HEK293 (cell line): ENCODE results near the gene ABCG8.

Source experiments
- CTCF ChIA-PET: fragments of 350-600 bp; formaldehyde crosslinking; extraction: SDS; loops from one replicate; lab custom pipeline; 2021; ENCODE audit warnings: antibody characterized with exemption; lab: Yijun Ruan, JAX
- POLR2A ChIA-PET: fragments of 300-600 bp; formaldehyde crosslinking; extraction: SDS; loops from one replicate; lab custom pipeline; 2020; ENCODE audit warnings: antibody characterized with exemption, inconsistent platforms; lab: Yijun Ruan, JAX
- H3K27ac ChIP-seq: fragments of 200-500 bp; sonication (Bioruptor generic); 2 replicates; pipeline ENCODE4 v1.5.1; 2014; ENCODE audit warnings: low read depth, low read length, control low read depth, inconsistent platforms; ENCODE audit errors: extremely low read depth
- H3K36me3 ChIP-seq, 2 experiments: fragments of 200-500 bp in 1 of 2; sonication (Bioruptor generic) in 1 of 2; 1 replicate in 1 of 2; 2 replicates in 1 of 2; pipeline ENCODE4 v1.5.1; 2014 to 2017; ENCODE audit warnings: inconsistent platforms in 2 of 2, low read length in 2 of 2; ENCODE audit not compliant: control insufficient read depth in 2 of 2, insufficient read depth in 1 of 2
- H3K4me1 ChIP-seq: fragments of 200-500 bp; sonication (Bioruptor generic); 2 replicates; pipeline ENCODE4 v1.5.1; 2014; ENCODE audit warnings: mild to moderate bottlenecking, low read length, inconsistent platforms; ENCODE audit not compliant: control insufficient read depth, insufficient read depth
- H3K4me3 ChIP-seq: 2 replicates; pipeline ENCODE4 v1.5.1; 2011; ENCODE audit warnings: low read depth, mild to moderate bottlenecking, control low read depth, low read length, moderate library complexity
- H3K9me3 ChIP-seq: fragments of 200-500 bp; sonication (Bioruptor generic); 2 replicates; pipeline ENCODE4 v1.5.1; 2014; ENCODE audit warnings: low read depth, low read length, inconsistent platforms; ENCODE audit not compliant: control insufficient read depth, insufficient read depth
- FEZF1 ChIP-seq: fragments of 450-650 bp; formaldehyde crosslinking; IDR thresholded peaks from 2 replicates; pipeline ENCODE4 v1.5.1; 2016; ENCODE audit warnings: missing biosample characterization, missing genetic modification characterization
- SCRT2 ChIP-seq: fragments of 450-650 bp; formaldehyde crosslinking; IDR thresholded peaks from 2 replicates; pipeline ENCODE4 v1.5.1; 2016; ENCODE audit warnings: missing biosample characterization, missing genetic modification characterization
- ZNF138 ChIP-seq: fragments of 450-650 bp; formaldehyde crosslinking; IDR thresholded peaks from 2 replicates; pipeline ENCODE4 v1.5.1; 2016; ENCODE audit warnings: missing biosample characterization, missing genetic modification characterization, borderline replicate concordance
- ZNF146 ChIP-seq: fragments of 450-650 bp; formaldehyde crosslinking; IDR thresholded peaks from 2 replicates; pipeline ENCODE4 v1.5.1; 2016; ENCODE audit warnings: missing biosample characterization, missing genetic modification characterization
- ZNF335 ChIP-seq: fragments of 450-650 bp; formaldehyde crosslinking; conservative IDR thresholded peaks from 2 replicates; pipeline ENCODE4 v1.5.1; 2016; ENCODE audit warnings: missing biosample characterization, missing genetic modification characterization
- ZNF37A ChIP-seq: fragments of 450-650 bp; IDR thresholded peaks from 2 replicates; pipeline ENCODE4 v1.5.1; 2018; ENCODE audit warnings: missing biosample characterization, missing genetic modification characterization
- ZNF394 ChIP-seq: fragments of 450-650 bp; formaldehyde crosslinking; IDR thresholded peaks from 2 replicates; pipeline ENCODE4 v1.5.1; 2016; ENCODE audit warnings: missing biosample characterization, missing genetic modification characterization, mild to moderate bottlenecking, moderate library complexity, borderline replicate concordance
- ZNF501 ChIP-seq: fragments of 450-650 bp; formaldehyde crosslinking; IDR thresholded peaks from 2 replicates; pipeline ENCODE4 v1.5.1; 2016; ENCODE audit warnings: missing biosample characterization, missing genetic modification characterization
- ZNF529 ChIP-seq: fragments of 450-650 bp; formaldehyde crosslinking; IDR thresholded peaks from 2 replicates; pipeline ENCODE4 v1.5.1; 2017; ENCODE audit warnings: missing genetic modification characterization, missing biosample characterization; ENCODE audit not compliant: insufficient replicate concordance
- ZNF571 ChIP-seq: fragments of 450-650 bp; formaldehyde crosslinking; IDR thresholded peaks from 2 replicates; pipeline ENCODE4 v1.5.0; 2017; ENCODE audit warnings: missing biosample characterization, missing genetic modification characterization
- ZNF785 ChIP-seq: fragments of 450-650 bp; formaldehyde crosslinking; IDR thresholded peaks from 2 replicates; pipeline ENCODE4 v1.5.1; 2016; ENCODE audit warnings: missing biosample characterization, missing genetic modification characterization
- TF ChIP-seq, protein P1 (sequence below): fragments of 450-650 bp; formaldehyde crosslinking; conservative IDR thresholded peaks from 2 replicates; pipeline ENCODE4 v1.5.1; 2016; ENCODE audit warnings: low read depth, missing biosample characterization, missing genetic modification characterization
- TF ChIP-seq, protein P2 (sequence below): fragments of 450-650 bp; formaldehyde crosslinking; IDR thresholded peaks from 2 replicates; pipeline ENCODE4 v1.5.1; 2016; ENCODE audit warnings: missing biosample characterization, missing genetic modification characterization
- TF ChIP-seq, protein P3 (sequence below): fragments of 450-650 bp; formaldehyde crosslinking; IDR thresholded peaks from 2 replicates; pipeline ENCODE4 v1.5.1; 2016; ENCODE audit warnings: missing biosample characterization, missing genetic modification characterization
- TF ChIP-seq, protein P4 (sequence below): sonication (generic); formaldehyde crosslinking; IDR thresholded peaks from 2 replicates; pipeline ENCODE4 v1.8.1; 2022; ENCODE audit warnings: mild to moderate bottlenecking, moderate library complexity, missing genetic modification reagents
- TF ChIP-seq, protein P5 (sequence below): fragments of 450-650 bp; formaldehyde crosslinking; IDR thresholded peaks from 2 replicates; pipeline ENCODE4 v1.5.1; 2016; ENCODE audit warnings: missing biosample characterization, missing genetic modification characterization, borderline replicate concordance
- TF ChIP-seq, protein P6 (sequence below): fragments of 450-650 bp; formaldehyde crosslinking; IDR thresholded peaks from 2 replicates; pipeline ENCODE4 v1.5.1; 2016; ENCODE audit warnings: missing biosample characterization, missing genetic modification characterization

ABCG8 gene

DNA sequence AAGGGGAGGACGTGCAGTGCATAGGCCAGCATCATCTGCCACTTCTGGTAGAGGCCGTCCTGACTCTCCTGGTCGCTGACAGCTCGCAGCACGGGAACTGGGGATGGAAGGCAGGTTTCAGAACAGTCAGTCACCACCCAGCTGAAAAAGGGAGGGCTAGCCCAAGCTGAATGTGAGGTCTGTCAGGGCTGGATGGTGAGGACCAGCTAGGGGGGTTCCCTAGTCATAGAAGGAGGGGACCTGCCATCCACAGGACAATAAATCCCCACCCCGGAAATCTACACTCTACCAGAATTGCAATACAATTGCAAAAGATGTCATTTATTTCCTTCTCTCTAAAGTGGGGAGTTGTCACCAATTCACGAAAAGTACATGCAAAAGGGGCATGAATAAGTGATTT lies 15.9 kb upstream of the ABCG8 start (continued):
- TF ChIP-seq ZNF138 (tag by site-specific recombination) (no peak), SCRT2 (no peak), ZNF785 (tag by site-specific recombination) (no peak)
- TF ChIP-seq, protein P1, sequence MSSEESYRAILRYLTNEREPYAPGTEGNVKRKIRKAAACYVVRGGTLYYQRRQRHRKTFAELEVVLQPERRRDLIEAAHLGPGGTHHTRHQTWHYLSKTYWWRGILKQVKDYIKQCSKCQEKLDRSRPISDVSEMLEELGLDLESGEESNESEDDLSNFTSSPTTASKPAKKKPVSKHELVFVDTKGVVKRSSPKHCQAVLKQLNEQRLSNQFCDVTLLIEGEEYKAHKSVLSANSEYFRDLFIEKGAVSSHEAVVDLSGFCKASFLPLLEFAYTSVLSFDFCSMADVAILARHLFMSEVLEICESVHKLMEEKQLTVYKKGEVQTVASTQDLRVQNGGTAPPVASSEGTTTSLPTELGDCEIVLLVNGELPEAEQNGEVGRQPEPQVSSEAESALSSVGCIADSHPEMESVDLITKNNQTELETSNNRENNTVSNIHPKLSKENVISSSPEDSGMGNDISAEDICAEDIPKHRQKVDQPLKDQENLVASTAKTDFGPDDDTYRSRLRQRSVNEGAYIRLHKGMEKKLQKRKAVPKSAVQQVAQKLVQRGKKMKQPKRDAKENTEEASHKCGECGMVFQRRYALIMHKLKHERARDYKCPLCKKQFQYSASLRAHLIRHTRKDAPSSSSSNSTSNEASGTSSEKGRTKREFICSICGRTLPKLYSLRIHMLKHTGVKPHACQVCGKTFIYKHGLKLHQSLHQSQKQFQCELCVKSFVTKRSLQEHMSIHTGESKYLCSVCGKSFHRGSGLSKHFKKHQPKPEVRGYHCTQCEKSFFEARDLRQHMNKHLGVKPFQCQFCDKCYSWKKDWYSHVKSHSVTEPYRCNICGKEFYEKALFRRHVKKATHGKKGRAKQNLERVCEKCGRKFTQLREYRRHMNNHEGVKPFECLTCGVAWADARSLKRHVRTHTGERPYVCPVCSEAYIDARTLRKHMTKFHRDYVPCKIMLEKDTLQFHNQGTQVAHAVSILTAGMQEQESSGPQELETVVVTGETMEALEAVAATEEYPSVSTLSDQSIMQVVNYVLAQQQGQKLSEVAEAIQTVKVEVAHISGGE (tag by site-specific recombination), result no peak

DNA sequence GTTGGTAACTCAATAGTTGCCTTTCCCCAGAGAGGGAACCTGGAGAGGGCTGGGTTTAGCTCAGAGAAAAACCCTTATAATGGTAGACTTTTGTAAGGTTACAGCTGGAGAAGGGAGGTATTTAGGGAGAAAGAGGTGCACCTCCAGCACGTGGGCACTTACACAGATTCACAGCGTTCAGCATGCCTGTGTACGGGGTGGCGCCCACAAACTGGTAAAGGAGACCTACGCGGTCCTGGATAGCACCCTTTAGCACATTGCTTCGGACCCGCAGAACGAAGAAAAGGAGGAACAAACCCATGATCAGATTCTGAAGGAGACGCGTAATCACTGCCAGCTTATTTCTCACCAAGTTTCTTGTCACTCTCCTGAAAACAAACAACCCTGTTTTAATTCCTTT lies 15.0 kb upstream of the ABCG8 start:
- ChIA-PET POLR2A (no interaction called here), CTCF (no interaction called here)
- H3K27ac ChIP-seq, result no peak overlapping the region
- H3K4me3 ChIP-seq, result no peak overlapping the region
- no peaks in the 10 kb centered on the region for H3K36me3 ChIP-seq
- H3K9me3 ChIP-seq, result no peaks in the 10 kb centered on the region
- no peaks in the 10 kb centered on the region for H3K4me1 ChIP-seq
- TF ChIP-seq, protein P2, sequence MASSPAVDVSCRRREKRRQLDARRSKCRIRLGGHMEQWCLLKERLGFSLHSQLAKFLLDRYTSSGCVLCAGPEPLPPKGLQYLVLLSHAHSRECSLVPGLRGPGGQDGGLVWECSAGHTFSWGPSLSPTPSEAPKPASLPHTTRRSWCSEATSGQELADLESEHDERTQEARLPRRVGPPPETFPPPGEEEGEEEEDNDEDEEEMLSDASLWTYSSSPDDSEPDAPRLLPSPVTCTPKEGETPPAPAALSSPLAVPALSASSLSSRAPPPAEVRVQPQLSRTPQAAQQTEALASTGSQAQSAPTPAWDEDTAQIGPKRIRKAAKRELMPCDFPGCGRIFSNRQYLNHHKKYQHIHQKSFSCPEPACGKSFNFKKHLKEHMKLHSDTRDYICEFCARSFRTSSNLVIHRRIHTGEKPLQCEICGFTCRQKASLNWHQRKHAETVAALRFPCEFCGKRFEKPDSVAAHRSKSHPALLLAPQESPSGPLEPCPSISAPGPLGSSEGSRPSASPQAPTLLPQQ, result no peak
- TF ChIP-seq, protein P3, sequence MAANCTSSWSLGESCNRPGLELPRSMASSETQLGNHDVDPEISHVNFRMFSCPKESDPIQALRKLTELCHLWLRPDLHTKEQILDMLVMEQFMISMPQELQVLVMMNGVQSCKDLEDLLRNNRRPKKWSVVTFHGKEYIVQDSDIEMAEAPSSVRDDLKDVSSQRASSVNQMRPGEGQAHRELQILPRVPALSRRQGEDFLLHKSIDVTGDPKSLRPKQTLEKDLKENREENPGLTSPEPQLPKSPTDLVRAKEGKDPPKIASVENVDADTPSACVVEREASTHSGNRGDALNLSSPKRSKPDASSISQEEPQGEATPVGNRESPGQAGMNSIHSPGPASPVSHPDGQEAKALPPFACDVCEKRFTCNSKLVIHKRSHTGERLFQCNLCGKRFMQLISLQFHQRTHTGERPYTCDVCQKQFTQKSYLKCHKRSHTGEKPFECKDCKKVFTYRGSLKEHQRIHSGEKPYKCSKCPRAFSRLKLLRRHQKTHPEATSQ, result no peak

DNA sequence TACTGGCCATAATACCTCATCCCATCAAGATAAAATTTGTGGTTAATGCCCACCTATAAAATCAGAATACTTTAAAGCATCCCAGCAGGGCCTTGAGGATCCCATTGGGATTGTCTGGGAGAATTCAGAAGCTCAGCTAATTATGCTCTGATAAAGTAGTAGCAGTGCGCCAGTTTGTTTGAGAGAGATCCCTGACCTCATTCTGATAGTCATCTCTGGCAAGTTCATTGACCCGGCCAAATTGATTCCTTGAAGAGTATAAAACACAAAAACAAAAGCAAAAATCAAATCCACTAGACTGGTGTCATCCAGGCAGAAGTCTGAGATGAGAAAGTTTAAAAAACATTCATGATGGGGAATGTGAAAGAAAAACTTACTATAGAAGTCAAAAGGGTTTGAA lies 14.3 kb upstream of the ABCG8 start:
- no peak overlapping the region for H3K4me3 ChIP-seq
- ChIA-PET CTCF (no interaction called here), POLR2A (no interaction called here)
- H3K27ac ChIP-seq, result no peak overlapping the region
- no peaks in the 10 kb centered on the region for H3K36me3 ChIP-seq
- H3K4me1 ChIP-seq, result no peaks in the 10 kb centered on the region
- H3K9me3 ChIP-seq, result no peaks in the 10 kb centered on the region
- TF ChIP-seq, protein P4, sequence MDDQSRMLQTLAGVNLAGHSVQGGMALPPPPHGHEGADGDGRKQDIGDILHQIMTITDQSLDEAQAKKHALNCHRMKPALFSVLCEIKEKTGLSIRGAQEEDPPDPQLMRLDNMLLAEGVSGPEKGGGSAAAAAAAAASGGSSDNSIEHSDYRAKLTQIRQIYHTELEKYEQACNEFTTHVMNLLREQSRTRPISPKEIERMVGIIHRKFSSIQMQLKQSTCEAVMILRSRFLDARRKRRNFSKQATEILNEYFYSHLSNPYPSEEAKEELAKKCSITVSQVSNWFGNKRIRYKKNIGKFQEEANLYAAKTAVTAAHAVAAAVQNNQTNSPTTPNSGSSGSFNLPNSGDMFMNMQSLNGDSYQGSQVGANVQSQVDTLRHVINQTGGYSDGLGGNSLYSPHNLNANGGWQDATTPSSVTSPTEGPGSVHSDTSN (CRISPR knock-in tag), result no peak
- TF ChIP-seq FEZF1 (tag by site-specific recombination), result no peak
- TF ChIP-seq ZNF529 (tag by site-specific recombination), result no peak
- TF ChIP-seq ZNF501, result no peak
- TF ChIP-seq, protein P5, sequence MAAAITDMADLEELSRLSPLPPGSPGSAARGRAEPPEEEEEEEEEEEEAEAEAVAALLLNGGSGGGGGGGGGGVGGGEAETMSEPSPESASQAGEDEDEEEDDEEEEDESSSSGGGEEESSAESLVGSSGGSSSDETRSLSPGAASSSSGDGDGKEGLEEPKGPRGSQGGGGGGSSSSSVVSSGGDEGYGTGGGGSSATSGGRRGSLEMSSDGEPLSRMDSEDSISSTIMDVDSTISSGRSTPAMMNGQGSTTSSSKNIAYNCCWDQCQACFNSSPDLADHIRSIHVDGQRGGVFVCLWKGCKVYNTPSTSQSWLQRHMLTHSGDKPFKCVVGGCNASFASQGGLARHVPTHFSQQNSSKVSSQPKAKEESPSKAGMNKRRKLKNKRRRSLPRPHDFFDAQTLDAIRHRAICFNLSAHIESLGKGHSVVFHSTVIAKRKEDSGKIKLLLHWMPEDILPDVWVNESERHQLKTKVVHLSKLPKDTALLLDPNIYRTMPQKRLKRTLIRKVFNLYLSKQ (tag by site-specific recombination), result no peak
- no peak for TF ChIP-seq ZNF146 (tag by site-specific recombination)
- no peak for TF ChIP-seq ZNF335 (tag by site-specific recombination)
- TF ChIP-seq ZNF394 (tag by site-specific recombination), result no peak
- no peak for TF ChIP-seq ZNF571
- TF ChIP-seq ZNF37A (tag by site-specific recombination), result no peak
- TF ChIP-seq, protein P3, result no peak
- TF ChIP-seq, protein P6, sequence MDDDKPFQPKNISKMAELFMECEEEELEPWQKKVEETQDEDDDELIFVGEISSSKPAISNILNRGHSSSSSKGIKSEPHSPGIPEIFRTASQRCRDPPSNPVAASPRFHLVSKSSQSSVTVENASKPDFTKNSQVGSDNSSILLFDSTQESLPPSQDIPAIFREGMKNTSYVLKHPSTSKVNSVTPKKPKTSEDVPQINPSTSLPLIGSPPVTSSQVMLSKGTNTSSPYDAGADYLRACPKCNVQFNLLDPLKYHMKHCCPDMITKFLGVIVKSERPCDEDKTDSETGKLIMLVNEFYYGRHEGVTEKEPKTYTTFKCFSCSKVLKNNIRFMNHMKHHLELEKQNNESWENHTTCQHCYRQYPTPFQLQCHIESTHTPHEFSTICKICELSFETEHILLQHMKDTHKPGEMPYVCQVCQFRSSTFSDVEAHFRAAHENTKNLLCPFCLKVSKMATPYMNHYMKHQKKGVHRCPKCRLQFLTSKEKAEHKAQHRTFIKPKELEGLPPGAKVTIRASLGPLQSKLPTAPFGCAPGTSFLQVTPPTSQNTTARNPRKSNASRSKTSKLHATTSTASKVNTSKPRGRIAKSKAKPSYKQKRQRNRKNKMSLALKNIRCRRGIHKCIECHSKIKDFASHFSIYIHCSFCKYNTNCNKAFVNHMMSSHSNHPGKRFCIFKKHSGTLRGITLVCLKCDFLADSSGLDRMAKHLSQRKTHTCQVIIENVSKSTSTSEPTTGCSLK, result no peak
